ENCODE data around the gene NEDD9. TPM values are rescaled to one million over a fixed set of nuclear protein-coding genes. Genes with fewer than 3 reads are reported as not detected.

Gene NEDD9
- polyA plus RNA-seq, 1 donor (not counting 4 experiments of a cell fraction or from before 2014, with no cell fraction given): 3.3 TPM

DNA sequence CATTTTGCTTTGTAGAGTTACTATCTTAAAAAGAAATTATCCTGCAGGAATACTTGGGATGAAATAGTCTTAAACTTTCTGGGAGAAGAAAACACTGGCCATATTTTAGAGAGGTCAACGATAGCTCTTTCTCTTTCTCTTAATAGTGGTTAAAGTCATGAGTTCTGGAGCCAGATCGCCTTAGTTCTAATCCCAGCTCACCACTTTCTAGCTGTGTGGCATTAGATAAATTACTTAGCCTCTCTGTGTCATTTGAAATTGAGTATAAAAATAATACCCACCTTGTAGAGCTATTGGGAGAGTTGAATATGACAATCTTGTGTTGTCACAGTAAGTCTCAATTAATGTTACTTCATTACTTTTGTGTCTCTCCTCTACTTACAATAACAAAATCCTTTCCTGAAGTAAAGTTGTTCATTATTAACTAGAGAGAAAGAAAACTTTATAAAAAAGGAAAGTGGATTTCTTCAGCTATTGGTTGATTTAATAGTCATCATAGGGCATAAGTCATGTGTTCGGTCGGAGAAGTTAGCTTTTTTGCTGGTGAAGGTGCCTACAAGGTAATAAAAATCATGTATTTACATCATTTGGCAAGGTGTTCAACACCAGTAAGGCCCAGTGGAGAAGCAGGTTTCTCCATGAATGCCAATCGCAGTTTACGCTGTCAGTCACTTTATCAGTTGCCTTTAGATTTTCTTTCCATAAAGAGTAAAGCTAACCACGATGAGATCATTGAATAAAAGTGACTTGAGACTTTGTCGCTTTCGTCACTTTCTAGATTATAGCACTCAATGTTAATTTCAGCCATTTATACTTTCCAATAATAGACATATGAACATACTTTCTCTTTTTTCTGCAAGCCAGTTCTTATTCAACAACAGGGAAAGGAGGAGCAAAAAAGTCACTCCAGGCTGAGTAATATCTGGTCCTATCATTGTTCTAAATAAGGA lies 2.0 kb downstream of the NEDD9 start:
- no peaks in the 10 kb centered on the region for H4K20me1 ChIP-seq (ENCODE audit: control insufficient read depth, extremely low read depth, insufficient read depth, low read length)
- H3K9ac ChIP-seq (ENCODE audit: control insufficient read depth, extremely low read depth, insufficient read depth, low read length): peak overlapping the region; percentile 93
- TF ChIP-seq, protein P1, sequence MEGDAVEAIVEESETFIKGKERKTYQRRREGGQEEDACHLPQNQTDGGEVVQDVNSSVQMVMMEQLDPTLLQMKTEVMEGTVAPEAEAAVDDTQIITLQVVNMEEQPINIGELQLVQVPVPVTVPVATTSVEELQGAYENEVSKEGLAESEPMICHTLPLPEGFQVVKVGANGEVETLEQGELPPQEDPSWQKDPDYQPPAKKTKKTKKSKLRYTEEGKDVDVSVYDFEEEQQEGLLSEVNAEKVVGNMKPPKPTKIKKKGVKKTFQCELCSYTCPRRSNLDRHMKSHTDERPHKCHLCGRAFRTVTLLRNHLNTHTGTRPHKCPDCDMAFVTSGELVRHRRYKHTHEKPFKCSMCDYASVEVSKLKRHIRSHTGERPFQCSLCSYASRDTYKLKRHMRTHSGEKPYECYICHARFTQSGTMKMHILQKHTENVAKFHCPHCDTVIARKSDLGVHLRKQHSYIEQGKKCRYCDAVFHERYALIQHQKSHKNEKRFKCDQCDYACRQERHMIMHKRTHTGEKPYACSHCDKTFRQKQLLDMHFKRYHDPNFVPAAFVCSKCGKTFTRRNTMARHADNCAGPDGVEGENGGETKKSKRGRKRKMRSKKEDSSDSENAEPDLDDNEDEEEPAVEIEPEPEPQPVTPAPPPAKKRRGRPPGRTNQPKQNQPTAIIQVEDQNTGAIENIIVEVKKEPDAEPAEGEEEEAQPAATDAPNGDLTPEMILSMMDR (optimal IDR thresholded peaks at IDR 0.05 in 1 of 3, IDR thresholded peaks at IDR 0.05 in 1 of 3, conservative IDR thresholded peaks at IDR 0.05 in 1 of 3; ENCODE audit: extremely low read depth in 1 of 3, insufficient read depth in 2 of 3, low read length in 3 of 3): no peak
- TF ChIP-seq EZH2 (IDR thresholded peaks at IDR 0.05; ENCODE audit: low read length): no peak
- H3K4me2 ChIP-seq (ENCODE audit: control insufficient read depth, extremely low read depth, insufficient read depth, low read depth, low read length): peak overlapping the region; percentile 95
- dilution Hi-C loops (cut with MboI; ENCODE audit: extremely low pct_ligation_motif_present, low sequenced_read_pairs): no loop called here
- peaks cover 43% of the 10 kb centered on the region for H3K4me1 ChIP-seq (ENCODE audit: control insufficient read depth, extremely low read depth, insufficient read depth, low read length)
- H2AFZ ChIP-seq (ENCODE audit: control insufficient read depth, low read length): no peak overlapping the region
- no peaks in the 10 kb centered on the region for H3K27me3 ChIP-seq (ENCODE audit: control insufficient read depth, extremely low read depth, insufficient read depth, low read length)
- DNase-seq (ENCODE audit: low read depth, low spot score): no peak
- no peaks in the 10 kb centered on the region for H3K36me3 ChIP-seq (ENCODE audit: control insufficient read depth in 2 of 2, extremely low read depth in 1 of 2, insufficient read depth in 2 of 2, low read length in 2 of 2)
- FAIRE-seq: peak; percentile 43
- no peaks in the 10 kb centered on the region for H3K79me2 ChIP-seq (ENCODE audit: control insufficient read depth, insufficient read depth, low read length)
- H3K4me3 ChIP-seq (ENCODE audit: control insufficient read depth in 2 of 3, extremely low read depth in 1 of 3, insufficient read depth in 2 of 3, low read depth in 1 of 3, low read length in 3 of 3): peak overlapping the region in 2 of 3 experiments; percentile 91 to 93
- H3K27ac ChIP-seq (ENCODE audit: control insufficient read depth, insufficient read depth, low read length): peak overlapping the region; percentile 97
- H3K9me1 ChIP-seq (ENCODE audit: control insufficient read depth, extremely low read depth, insufficient read depth, low read length): no peaks in the 10 kb centered on the region
- no peaks in the 10 kb centered on the region for H3K9me3 ChIP-seq (ENCODE audit: control insufficient read depth, low read depth, low read length)

DNA sequence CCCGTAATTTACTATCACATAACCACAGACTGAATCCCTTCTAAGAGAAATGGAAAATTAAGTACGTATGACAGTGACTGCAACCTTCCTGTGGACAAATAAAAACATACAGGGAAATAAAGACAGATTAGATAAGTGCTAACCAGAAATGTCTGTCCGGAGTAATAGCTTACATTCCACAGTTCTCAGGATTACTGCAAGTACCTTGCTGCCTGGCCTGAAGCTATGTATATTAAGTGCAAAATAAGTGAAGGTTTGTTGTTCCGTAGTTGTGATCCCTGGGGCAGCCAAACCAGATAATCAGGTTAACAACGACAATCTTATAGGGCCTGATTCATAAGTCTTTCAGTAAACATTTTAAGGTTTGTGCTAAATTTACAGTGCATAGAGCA lies 2.8 kb downstream of the NEDD9 start:
- Histone ChIP-seq H3K4me1 (ENCODE audit: control insufficient read depth, extremely low read depth, insufficient read depth, low read length) (peaks cover 43% of the 10 kb centered on the region), H2AFZ (ENCODE audit: control insufficient read depth, low read length) (no peak overlapping the region), H3K27me3 (ENCODE audit: control insufficient read depth, extremely low read depth, insufficient read depth, low read length) (no peaks in the 10 kb centered on the region), H3K9me3 (ENCODE audit: control insufficient read depth, low read depth, low read length) (no peaks in the 10 kb centered on the region), H3K4me2 (ENCODE audit: control insufficient read depth, extremely low read depth, insufficient read depth, low read depth, low read length) (peak overlapping the region; percentile 95), H3K9me1 (ENCODE audit: control insufficient read depth, extremely low read depth, insufficient read depth, low read length) (no peaks in the 10 kb centered on the region), H4K20me1 (ENCODE audit: control insufficient read depth, extremely low read depth, insufficient read depth, low read length) (no peaks in the 10 kb centered on the region), H3K36me3 (ENCODE audit: control insufficient read depth in 2 of 2, extremely low read depth in 1 of 2, insufficient read depth in 2 of 2, low read length in 2 of 2) (no peaks in the 10 kb centered on the region), H3K4me3 (ENCODE audit: control insufficient read depth in 2 of 3, extremely low read depth in 1 of 3, insufficient read depth in 2 of 3, low read depth in 1 of 3, low read length in 3 of 3) (peak overlapping the region in 2 of 3 experiments; percentile 54 to 91), H3K27ac (ENCODE audit: control insufficient read depth, insufficient read depth, low read length) (peak overlapping the region; percentile 97), H3K9ac (ENCODE audit: control insufficient read depth, extremely low read depth, insufficient read depth, low read length) (peak overlapping the region; percentile 93), H3K79me2 (ENCODE audit: control insufficient read depth, insufficient read depth, low read length) (no peaks in the 10 kb centered on the region)
- DNase-seq (ENCODE audit: low read depth, low spot score): no peak
- FAIRE-seq: peak; percentile 23
- dilution Hi-C loops (cut with MboI; ENCODE audit: extremely low pct_ligation_motif_present, low sequenced_read_pairs): no loop called here
- TF ChIP-seq, protein P1 (optimal IDR thresholded peaks at IDR 0.05 in 1 of 3, IDR thresholded peaks at IDR 0.05 in 1 of 3, conservative IDR thresholded peaks at IDR 0.05 in 1 of 3; ENCODE audit: extremely low read depth in 1 of 3, insufficient read depth in 2 of 3, low read length in 3 of 3): no peak
- no peak for TF ChIP-seq EZH2 (IDR thresholded peaks at IDR 0.05; ENCODE audit: low read length)
